HG02852 (cell line): Measurements from ENCODE around the gene MAS1L.

Experiments
- ATAC-seq: cut with Tn5 transposase; IDR thresholded peaks from one replicate; pipeline ENCODE4 v1.9.1; 2021; ENCODE audit warnings: mild to moderate bottlenecking, moderate library complexity; ENCODE audit not compliant: unreplicated experiment

Gene MAS1L

GRCh38 chr6:29510746-29511300 lies 23.1 kb upstream of the MAS1L start:
- no peak for ATAC-seq

GRCh38 chr6:29510202-29510601 lies 22.4 kb upstream of the MAS1L start:
- ATAC-seq = no peak

- no peak for ATAC-seq
Measured at GRCh38 chr6:29509711-29510110, 22.0 kb upstream of the MAS1L start.

DNA sequence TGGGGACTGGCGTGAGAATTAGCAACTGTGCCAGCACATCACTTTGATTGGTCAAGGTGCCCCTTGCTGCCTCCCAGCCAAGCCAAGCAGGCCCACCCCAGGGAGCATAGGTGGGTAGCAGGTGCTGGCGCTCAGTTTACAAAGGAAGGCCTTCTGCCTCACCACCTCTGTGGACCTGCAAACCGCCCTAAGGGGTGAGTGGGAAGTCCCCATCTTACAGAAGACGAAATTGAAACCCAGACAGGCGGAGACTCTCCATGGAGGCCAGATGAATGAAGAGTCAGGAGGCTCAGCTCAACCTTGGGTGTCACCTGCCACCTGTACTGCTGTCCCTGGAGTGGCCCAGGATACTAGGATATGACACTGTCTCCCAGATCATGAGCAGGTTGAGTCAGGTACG lies 21.5 kb upstream of the MAS1L start:
- peak; percentile 84 for ATAC-seq

DNA sequence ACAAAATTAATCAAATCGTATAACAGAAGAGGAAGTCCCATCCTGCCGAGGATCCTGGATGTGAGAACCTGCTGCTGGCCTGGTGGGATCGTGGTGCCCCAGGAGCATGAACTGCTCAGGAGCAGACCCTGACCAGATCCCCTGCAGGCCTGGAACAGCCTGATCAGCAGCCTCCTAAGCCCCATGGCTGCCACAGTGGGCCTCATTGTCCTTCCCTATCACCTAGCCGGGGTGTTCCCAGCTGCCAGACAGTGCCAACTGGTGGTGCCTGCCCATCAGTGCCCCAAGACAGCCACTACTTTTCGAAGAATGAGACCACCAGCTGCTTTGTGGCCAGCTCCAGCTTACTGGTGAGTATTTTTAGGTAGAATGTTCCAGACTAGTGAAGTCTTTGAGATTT lies 19.6 kb upstream of the MAS1L start:
- no peak for ATAC-seq

DNA sequence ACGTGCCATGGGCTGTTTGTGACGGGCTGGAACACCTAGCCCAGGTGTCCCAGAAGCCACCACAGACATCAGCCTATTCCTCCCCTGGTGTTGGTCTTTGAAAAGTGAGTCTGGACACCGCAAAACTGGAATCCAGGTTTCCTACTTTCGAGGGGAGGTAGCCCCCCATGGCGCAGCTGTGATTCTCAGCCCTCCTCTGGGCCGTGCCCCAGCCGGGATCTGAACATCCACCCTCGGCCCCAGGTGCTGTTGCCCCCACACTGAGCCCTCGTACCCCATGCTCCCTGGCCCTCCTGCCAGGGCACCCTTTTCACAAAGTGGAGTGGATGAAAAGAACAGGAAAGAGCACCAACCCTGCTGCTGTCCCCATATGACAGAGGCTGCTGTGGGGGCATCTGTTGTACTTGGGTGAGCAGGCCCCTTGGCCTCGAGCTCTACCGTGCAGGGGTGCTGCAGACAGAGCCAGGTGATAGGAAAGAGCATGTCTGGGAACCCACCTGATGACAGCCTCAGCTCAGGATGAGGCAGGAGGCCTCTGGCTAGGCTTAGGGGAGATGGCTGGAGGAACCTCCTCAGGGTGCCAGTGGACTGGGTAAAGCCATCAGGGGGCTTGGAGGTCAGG lies 18.8 kb upstream of the MAS1L start:
- ATAC-seq = no peak

DNA sequence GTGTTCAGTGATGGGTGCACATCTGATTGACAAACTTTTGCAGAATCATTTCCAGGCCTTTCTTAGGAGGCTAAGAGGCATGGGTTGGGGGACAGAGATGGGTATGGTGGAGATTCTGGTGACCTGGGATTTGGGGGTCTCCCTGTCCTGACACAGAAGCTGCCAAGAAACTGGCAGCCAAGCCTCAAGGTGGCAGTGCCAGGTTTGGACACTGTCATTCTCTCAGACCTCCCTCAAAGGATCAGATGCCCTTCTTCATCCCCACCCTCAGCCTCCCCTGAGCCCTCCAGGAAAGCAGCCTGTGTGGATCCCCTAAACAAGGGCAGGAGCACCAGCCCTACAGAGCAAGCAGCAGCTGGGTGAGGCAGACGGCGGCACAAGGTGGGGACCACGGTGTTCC lies 18.1 kb upstream of the MAS1L start:
- ATAC-seq = no peak

GRCh38 chr6:29504961-29505360 lies 17.2 kb upstream of the MAS1L start:
- ATAC-seq = no peak

DNA sequence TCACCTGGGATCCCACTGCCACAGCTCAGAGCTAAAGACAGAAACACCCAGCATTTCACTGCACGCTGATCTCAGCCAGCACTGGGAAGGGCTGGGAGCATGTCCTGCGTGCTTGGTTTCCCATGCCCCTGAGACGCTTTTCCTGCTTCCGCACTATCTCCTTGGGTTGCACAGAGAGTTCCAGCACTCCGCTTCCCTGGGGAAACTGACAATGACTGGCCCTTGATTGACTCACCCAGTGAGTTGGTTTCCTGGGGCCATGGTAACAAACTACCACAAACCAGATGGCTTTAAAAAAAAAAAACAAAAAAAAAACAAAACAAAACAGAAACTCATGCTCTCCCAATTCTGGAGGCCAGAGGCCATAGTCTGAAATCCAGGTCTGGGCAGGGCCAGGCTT lies 14.8 kb upstream of the MAS1L start:
- no peak for ATAC-seq

DNA sequence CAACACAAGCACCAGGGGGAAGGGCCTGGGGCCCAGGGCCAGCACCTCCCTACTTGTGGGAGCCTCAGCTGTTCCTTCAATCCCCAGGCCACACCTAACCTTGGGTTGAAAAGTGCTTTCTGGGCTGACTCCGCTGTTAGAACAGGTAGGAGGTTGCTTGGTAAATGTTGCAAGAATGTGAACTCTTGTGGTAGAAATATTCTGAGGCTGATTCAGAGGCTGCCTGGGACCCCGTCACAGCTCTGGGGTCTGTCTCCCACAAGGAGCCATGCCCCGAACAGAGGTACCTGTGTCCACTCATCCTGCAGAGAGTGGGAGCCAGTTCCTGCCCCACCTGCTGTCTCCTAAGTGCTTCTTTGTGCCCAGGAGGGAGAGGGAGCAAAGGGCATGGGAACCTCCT lies 14.4 kb upstream of the MAS1L start:
- ATAC-seq = no peak

DNA sequence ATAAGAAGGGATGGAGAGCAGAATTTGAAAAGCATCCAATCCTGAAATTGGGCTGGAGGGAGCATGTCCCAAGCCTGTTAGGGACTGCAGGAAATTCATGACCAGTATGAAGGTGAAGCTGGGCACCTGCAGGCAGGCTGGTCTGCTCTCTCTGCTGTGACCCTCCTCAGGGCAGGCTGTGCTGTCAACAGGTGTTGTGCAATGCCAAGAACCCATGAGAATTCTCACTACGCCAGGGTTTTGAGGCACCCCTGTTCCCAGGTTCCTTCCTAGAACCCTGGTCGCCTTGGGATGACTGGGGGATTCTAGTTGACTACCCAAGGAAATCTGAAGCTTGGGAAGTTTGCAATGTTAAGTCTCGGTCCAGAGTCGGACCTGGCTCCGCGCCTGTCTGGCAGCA lies 13.3 kb upstream of the MAS1L start:
- no peak for ATAC-seq

DNA sequence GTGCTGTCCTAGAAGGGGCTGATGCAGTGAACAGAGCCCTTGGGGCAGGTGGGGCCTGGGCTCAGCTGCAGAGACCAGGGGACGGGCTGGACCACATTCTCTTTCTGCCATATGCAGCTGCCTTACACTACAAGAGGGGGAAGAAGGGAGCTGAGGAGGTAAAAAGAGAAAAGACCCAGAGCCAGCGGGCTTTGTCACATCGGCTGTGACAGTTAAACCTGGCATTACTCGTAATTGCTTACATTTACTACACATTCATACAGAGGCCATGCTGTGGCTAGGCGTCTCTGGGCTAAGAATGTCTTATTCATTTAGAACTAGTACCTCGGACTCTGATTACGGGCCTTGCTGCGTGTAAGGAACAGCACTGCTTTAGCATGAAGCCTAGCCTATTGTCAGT lies 12.8 kb upstream of the MAS1L start:
- ATAC-seq = no peak

DNA sequence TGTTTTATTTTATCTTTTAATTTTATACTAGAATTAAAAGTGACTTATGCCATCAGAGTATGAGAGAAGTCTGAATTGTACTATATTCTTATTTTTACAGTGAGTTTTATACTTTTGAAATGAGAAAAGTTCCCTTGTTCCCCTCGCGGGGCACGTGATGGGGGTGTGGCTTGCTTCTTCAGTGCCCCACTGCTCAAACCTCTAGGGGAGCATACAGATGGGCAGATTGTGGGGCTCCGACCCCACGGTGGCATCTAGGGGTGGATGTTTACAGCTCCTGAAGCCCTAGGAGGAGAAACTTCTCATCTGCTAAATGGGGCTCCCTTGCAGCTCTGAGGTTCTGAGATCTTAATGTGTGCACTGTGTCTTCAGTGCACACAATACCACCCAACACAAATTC lies 11.9 kb upstream of the MAS1L start:
- no peak for ATAC-seq

DNA sequence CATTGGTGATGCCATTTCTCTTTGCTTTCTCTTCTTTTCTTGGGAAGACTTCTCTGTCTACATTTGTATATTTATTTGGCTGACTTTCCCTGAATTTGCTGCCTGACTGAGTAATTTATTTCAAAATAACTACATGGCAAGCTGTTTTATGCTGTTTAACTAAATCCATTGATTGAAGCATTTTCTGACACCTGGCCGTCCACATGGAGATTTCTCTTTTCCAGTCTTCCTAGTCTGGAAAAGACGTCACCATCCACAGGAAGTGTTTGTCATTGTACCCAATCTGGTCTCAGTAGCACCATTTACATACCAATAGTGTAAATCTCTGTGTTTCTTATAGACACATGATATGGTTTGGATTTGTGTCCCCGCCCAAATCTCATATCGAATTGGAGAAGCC lies 9.2 kb upstream of the MAS1L start:
- ATAC-seq = no peak

DNA sequence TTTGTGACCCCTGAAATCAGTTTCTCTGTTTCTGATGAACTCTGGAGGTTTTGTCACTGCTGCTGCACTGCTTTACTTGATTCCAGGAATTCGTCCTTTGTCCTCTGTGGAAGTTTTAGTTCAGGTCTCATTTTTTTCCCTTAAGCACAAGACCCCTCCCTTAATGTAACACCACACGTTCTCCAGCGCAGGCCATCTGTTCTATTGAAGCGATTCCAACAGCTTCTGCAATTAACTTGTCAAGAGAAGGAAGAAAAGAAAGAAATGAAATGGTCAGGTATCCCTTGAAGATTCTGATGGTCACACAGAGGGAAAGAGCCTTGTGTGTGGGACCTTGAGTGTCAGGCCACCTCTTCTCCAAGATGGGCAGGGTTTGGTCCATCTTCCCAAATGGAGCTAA lies 7.8 kb upstream of the MAS1L start:
- ATAC-seq = no peak

- no peak for ATAC-seq
Measured at GRCh38 chr6:29494131-29494530, 6.4 kb upstream of the MAS1L start.

DNA sequence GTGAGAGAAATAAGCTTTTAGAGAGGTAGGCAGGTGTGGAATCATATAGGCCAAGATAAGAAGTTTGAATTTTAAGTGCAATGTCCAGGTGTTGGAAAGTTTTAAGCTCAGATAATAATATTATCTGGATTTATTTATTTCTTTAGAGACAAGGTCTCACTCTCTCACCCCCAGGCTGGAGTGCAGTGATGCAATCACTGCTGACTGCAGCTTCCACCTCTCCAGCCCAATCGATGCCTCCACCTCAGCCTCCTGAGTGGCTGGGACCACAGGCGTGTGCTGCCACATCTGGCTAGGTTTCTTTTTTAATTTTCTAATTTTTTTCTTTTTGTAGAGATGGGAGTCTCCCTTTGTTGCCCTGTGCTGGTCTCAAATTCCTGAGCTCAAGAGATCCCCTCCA lies 5.5 kb upstream of the MAS1L start:
- ATAC-seq = no peak

- ATAC-seq = no peak
Measured at GRCh38 chr6:29491574-29491973, 3.8 kb upstream of the MAS1L start.

DNA sequence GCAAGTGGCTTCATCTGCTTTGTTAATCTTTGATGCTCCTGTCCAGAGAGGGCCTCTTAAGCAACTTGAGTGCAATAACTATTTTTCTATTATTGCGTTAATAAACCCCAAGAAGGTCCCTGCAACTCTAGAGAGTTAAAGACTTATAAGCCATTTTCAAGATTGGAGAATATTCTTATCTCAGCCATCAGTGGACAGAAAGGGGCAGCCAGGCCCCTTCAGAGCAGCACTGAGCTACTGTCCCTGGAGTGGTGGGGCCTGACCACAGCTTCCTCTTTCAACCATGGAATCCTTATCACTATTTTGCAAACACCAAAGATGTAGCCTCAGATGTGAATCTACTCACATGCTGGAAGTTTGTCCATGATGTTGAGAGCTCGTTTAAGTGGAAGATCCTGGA lies 2.8 kb upstream of the MAS1L start:
- ATAC-seq = no peak

- no peak for ATAC-seq
Measured at GRCh38 chr6:29490055-29490454, 2.3 kb upstream of the MAS1L start.

DNA sequence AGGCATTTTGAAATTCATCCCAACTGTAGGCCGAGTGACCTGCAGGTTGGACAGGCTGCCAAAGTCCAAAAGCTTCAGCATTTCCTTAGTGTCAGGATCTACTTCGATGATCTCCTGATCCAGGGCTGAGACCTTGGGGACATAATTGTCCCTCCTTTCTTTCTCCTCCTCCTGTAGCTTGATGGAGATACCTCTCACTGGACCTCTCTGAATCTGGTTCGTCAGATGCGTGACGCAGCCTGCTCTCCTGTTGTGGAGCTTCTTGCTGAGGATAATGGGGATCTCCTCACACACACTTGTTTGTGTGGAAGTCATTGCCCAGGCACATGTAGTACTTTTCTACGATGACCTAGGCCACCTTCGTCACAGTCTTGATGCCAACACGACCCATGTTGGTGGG lies 1.5 kb upstream of the MAS1L start:
- no peak for ATAC-seq

- ATAC-seq = no peak
Measured at GRCh38 chr6:29488874-29489273, 1.1 kb upstream of the MAS1L start.

- no peak for ATAC-seq
Measured at GRCh38 chr6:29487131-29487530, 625 bp downstream of the MAS1L start.
